ENCODE measurements around the gene FBXW9. TPM values are rescaled to one million over a fixed set of nuclear protein-coding genes. Genes with fewer than 3 reads are reported as not detected.
A peak's percentile ranks its signal among the peaks of the same experiment; 100 is the strongest.

Gene FBXW9
- total RNA-seq, 1 donor from 2014 or later: 6.0 TPM

GRCh38 chr19:12695096-12695495, 1.3 kb downstream of the FBXW9 start:
- Histone ChIP-seq H3K36me3 (peaks cover 12% of the 10 kb centered on the region), H3K9me3 (no peaks in the 10 kb centered on the region), H3K4me1 (peaks cover 20% of the 10 kb centered on the region), H3K27me3 (ENCODE audit: low read depth) (no peaks in the 10 kb centered on the region), H3K4me3 (no peak overlapping the region), H3K27ac (no peak overlapping the region)
- DNase-seq (no peak), ATAC-seq (no peak)
- no peak for TF ChIP-seq CTCF (IDR thresholded peaks at IDR 0.05)
- intact Hi-C loops (cut with DNase I): no loop called here

- peaks cover 8% of the 10 kb centered on the region for H3K36me3 ChIP-seq
- no peak for ATAC-seq
- no peak for DNase-seq
- no peaks in the 10 kb centered on the region for H3K27me3 ChIP-seq (ENCODE audit: low read depth)
- no peaks in the 10 kb centered on the region for H3K9me3 ChIP-seq
- TF ChIP-seq CTCF (IDR thresholded peaks at IDR 0.05): no peak
- H3K27ac ChIP-seq: no peak overlapping the region
- intact Hi-C loops (cut with DNase I): no loop called here
- no peak overlapping the region for H3K4me3 ChIP-seq
- peaks cover 20% of the 10 kb centered on the region for H3K4me1 ChIP-seq
Observed at GRCh38 chr19:12694641-12695040, 1.8 kb downstream of the FBXW9 start.

GRCh38 chr19:12692960-12693359, 3.5 kb downstream of the FBXW9 start:
- no peak for TF ChIP-seq CTCF (IDR thresholded peaks at IDR 0.05)
- intact Hi-C loops (cut with DNase I): no loop called here
- Histone ChIP-seq H3K27ac (no peak overlapping the region), H3K27me3 (ENCODE audit: low read depth) (no peaks in the 10 kb centered on the region), H3K4me1 (peaks cover 20% of the 10 kb centered on the region), H3K4me3 (no peak overlapping the region), H3K9me3 (no peaks in the 10 kb centered on the region), H3K36me3 (peaks cover 4% of the 10 kb centered on the region)
- no peak for DNase-seq
- no peak for ATAC-seq

- TF ChIP-seq CTCF (IDR thresholded peaks at IDR 0.05): no peak
- no peaks in the 10 kb centered on the region for H3K4me1 ChIP-seq
- ATAC-seq: peak in 1 of 2 donors; percentile 10
Observed at GRCh38 chr19:12689581-12690216, 6.7 kb downstream of the FBXW9 start.

GRCh38 chr19:12689012-12689411, 7.4 kb downstream of the FBXW9 start:
- ATAC-seq: no peak

More at GRCh38 chr19:12689581-12690216, 6.7 kb downstream of the FBXW9 start:
- intact Hi-C loops (cut with DNase I): no loop called here
- no peak for DNase-seq
- Histone ChIP-seq H3K27ac (no peak overlapping the region), H3K4me3 (no peak overlapping the region), H3K9me3 (no peaks in the 10 kb centered on the region), H3K36me3 (peaks cover 4% of the 10 kb centered on the region), H3K27me3 (ENCODE audit: low read depth) (no peaks in the 10 kb centered on the region)

More at GRCh38 chr19:12689012-12689411, 7.4 kb downstream of the FBXW9 start:
- Histone ChIP-seq H3K4me3 (no peak overlapping the region), H3K27me3 (ENCODE audit: low read depth) (no peaks in the 10 kb centered on the region), H3K36me3 (peaks cover 4% of the 10 kb centered on the region), H3K27ac (no peak overlapping the region), H3K9me3 (no peaks in the 10 kb centered on the region), H3K4me1 (no peaks in the 10 kb centered on the region)
- no peak for DNase-seq
- TF ChIP-seq CTCF (IDR thresholded peaks at IDR 0.05): no peak
- intact Hi-C loops (cut with DNase I): no loop called here
